NT2/D1 (cell line): Measurements from ENCODE around the gene LRSAM1.

ENCODE experiments used
- SUZ12 ChIP-seq: IDR thresholded peaks from 2 replicates; pipeline ENCODE4 v1.6.1; 2011; ENCODE audit not compliant: insufficient read length, insufficient read depth; ENCODE audit errors: extremely low read depth
- YY1 ChIP-seq: IDR thresholded peaks from 2 replicates; pipeline ENCODE4 v1.6.1; 2011; ENCODE audit not compliant: insufficient read length, insufficient read depth
- ZNF274 ChIP-seq: IDR thresholded peaks from 2 replicates; pipeline ENCODE4 v1.6.1; 2011; ENCODE audit warnings: mild to moderate bottlenecking, low read depth, low read length

- TF ChIP-seq ZNF274 (no peak), YY1 (no peak), SUZ12 (no peak)
These were observed 20.9 kb upstream of the LRSAM1 start for GRCh38 chr9:127430415-127430814.
